ENCODE data around the gene MEGF9.

Gene MEGF9

GRCh38 chr9:120714846-120715388, 647 bp upstream of the MEGF9 start:
- H3K4me3 ChIP-seq (ENCODE audit: low read depth, low read length) = peak overlapping the region; percentile 59
- DNase-seq (ENCODE audit: low read depth) = no peak
- no peak for TF ChIP-seq CTCF (IDR thresholded peaks at IDR 0.05; ENCODE audit: low read depth, low read length, missing control alignments)
- in situ Hi-C loops (cut with HindIII; ENCODE audit: low sequenced_read_pairs) = no loop called here

GRCh38 chr9:120713257-120714087, 798 bp downstream of the MEGF9 start:
- in situ Hi-C loops (cut with HindIII; ENCODE audit: low sequenced_read_pairs) = no loop called here
- TF ChIP-seq CTCF (IDR thresholded peaks at IDR 0.05; ENCODE audit: low read depth, low read length, missing control alignments) = no peak
- peak overlapping the region; percentile 59 for H3K4me3 ChIP-seq (ENCODE audit: low read depth, low read length)
- no peak for DNase-seq (ENCODE audit: low read depth)

- TF ChIP-seq CTCF (IDR thresholded peaks at IDR 0.05; ENCODE audit: low read depth, low read length, missing control alignments) = no peak
- peak overlapping the region; percentile 59 for H3K4me3 ChIP-seq (ENCODE audit: low read depth, low read length)
- in situ Hi-C loops (cut with HindIII; ENCODE audit: low sequenced_read_pairs) = no loop called here
- no peak for DNase-seq (ENCODE audit: low read depth)
Measured at GRCh38 chr9:120712539-120713031, 1.7 kb downstream of the MEGF9 start.

GRCh38 chr9:120711841-120712538, 2.3 kb downstream of the MEGF9 start:
- H3K4me3 ChIP-seq (ENCODE audit: low read depth, low read length) = peak overlapping the region; percentile 59
- no peak for DNase-seq (ENCODE audit: low read depth)
- TF ChIP-seq CTCF (IDR thresholded peaks at IDR 0.05; ENCODE audit: low read depth, low read length, missing control alignments) = no peak
- in situ Hi-C loops (cut with HindIII; ENCODE audit: low sequenced_read_pairs) = no loop called here

GRCh38 chr9:120711354-120711753, 2.9 kb downstream of the MEGF9 start:
- in situ Hi-C loops (cut with HindIII; ENCODE audit: low sequenced_read_pairs) = no loop called here
- TF ChIP-seq CTCF (IDR thresholded peaks at IDR 0.05; ENCODE audit: low read depth, low read length, missing control alignments) = no peak
- peak overlapping the region; percentile 59 for H3K4me3 ChIP-seq (ENCODE audit: low read depth, low read length)
- DNase-seq (ENCODE audit: low read depth) = no peak

GRCh38 chr9:120710110-120710981, 3.9 kb downstream of the MEGF9 start:
- no peak for TF ChIP-seq CTCF (IDR thresholded peaks at IDR 0.05; ENCODE audit: low read depth, low read length, missing control alignments)
- in situ Hi-C loops (cut with HindIII; ENCODE audit: low sequenced_read_pairs) = no loop called here
- peak overlapping the region; percentile 32 for H3K4me3 ChIP-seq (ENCODE audit: low read depth, low read length)
- DNase-seq (ENCODE audit: low read depth) = no peak

Measured in astrocyte of the cerebellum (primary cell).